Activated CD8-positive, alpha-beta T cell treated with anti-CD3 and anti-CD28 coated beads, Interleukin-2, amount 10 ng/mL, durations not matched to agents 7 days and 5 days (primary cell): ENCODE results near the gene SLC35G3. TPM values are rescaled to one million over a fixed set of nuclear protein-coding genes. Genes with fewer than 3 reads are reported as not detected.
"Not testable (repeated sequence)": the region's sequence is repeated elsewhere in the genome, so short reads cannot be mapped to it uniquely, and the experiment has no call there.

Experiments used
- ATAC-seq: fragments of 150-1000 bp; cut with Tn5 transposase; one replicate; pipeline ENCODE4 v1.10.0; 2021; ENCODE audit warnings: moderate library complexity
- CTCF ChIA-PET: fragments of 350-600 bp; sonication (Branson Sonifier 250); formaldehyde crosslinking; loops from one replicate; lab custom pipeline; 2021; ENCODE audit warnings: antibody characterized with exemption; lab: Charles Lee
- POLR2A ChIA-PET: fragments of 350-600 bp; sonication (Branson Sonifier 250); formaldehyde crosslinking; loops from one replicate; lab custom pipeline; 2021; ENCODE audit warnings: antibody characterized with exemption; lab: Charles Lee
- DNase-seq: peaks from one replicate; pipeline ENCODE4 v3.0.0-alpha.2; 2020
- H3K27ac Mint-ChIP-seq: one replicate; pipeline ENCODE4 v1.8.0; 2021; ENCODE audit warnings: mild to moderate bottlenecking, mixed read lengths
- H3K27me3 Mint-ChIP-seq: one replicate; pipeline ENCODE4 v1.8.0; 2021; ENCODE audit warnings: low read depth, mixed read lengths
- H3K36me3 Mint-ChIP-seq: one replicate; pipeline ENCODE4 v1.8.0; 2021; ENCODE audit warnings: low read depth, mixed read lengths
- H3K4me1 Mint-ChIP-seq: one replicate; pipeline ENCODE4 v1.8.0; 2021; ENCODE audit warnings: low read depth, mixed read lengths
- H3K4me3 Mint-ChIP-seq: one replicate; pipeline ENCODE4 v1.8.0; 2021; ENCODE audit warnings: mild to moderate bottlenecking, mixed read lengths
- H3K9me3 Mint-ChIP-seq: one replicate; pipeline ENCODE4 v1.8.0; 2022; ENCODE audit warnings: mixed read lengths; ENCODE audit not compliant: insufficient read depth
- total RNA-seq, 2 experiments: library from RNA; stranded (reverse); gene quantifications; one replicate each; pipeline ENCODE4 v1.2.3, GENCODE V29; 2021

SLC35G3 gene
- total RNA-seq, 2 experiments from 2014 or later, result not detected

DNA sequence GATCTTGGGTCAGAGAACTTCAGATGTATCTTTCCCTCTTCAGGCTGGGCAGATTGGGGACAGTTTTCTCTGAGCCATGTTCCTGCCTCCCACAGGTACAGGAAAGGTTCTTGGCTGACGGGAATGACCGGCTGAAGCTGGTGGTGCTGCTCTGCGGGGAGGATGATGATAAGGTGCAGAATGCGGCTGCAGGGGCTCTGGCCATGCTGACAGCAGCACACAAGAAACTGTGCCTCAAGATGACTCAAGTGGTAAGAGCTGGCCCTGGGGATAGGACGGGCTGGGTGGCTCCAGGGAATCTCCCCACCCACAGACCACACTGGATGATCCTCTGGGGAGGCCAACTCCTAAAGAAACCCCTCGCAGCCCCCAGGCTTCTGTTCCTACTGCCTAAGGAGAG, 10.9 kb downstream of the SLC35G3 start:
- Mint-ChIP-seq H3K4me3 (no peak overlapping the region), H3K4me1 (peaks cover 58% of the 10 kb centered on the region), H3K27me3 (no peaks in the 10 kb centered on the region), H3K27ac (no peak overlapping the region), H3K9me3 (no peaks in the 10 kb centered on the region), H3K36me3 (peaks cover 10% of the 10 kb centered on the region)
- peak; percentile 19 for DNase-seq
- POLR2A ChIA-PET, result interaction anchor here (0.8 to 1.3 kb wide), 3 partner anchors 31 to 60 kb away, joined by 3 to 5 read pairs (median 5); partner anchors contain the start of gene SLFN5
- CTCF ChIA-PET, result interaction anchor here (1.1 to 1.6 kb wide), 2 partner anchors 31 to 57 kb away, joined by 3 to 4 read pairs; no protein-coding TSS in a partner anchor
- ATAC-seq, result no peak

DNA sequence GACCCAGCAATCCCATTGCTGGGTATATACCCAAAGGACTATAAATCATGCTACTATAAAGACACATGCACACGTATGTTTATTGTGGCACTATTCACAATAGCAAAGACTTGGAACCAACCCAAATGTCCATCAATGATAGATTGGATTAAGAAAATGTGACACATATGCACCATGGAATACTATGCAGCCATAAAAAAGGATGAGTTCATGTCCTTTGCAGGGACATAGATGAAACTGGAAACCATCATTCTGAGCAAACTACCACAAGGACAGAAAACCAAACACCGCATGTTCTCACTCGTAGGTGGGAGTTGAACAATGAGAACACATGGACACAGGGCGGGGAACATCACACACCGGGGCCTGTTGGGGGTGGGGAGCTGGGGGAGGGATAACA, 14.8 kb downstream of the SLC35G3 start:
- CTCF ChIA-PET, result not testable (repeated sequence)

DNA sequence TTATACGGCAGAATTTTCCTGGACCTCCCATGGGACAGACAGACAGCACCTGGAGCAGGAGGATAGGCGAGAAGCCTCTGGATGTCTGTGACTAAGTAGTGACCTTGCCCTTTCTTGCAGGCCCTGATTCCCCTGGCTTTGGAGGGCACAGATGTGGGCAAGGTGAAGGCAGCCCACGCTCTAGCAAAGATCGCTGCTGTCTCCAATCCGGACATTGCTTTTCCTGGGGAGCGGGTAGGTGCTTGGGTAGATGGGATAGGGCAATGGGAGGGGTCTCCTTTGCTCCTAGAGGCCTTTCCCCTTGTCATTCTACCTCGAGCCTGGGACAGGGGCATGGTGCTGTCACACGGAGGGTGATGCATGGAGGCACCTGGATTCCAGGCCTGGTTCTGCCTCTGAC, 17.3 kb downstream of the SLC35G3 start:
- H3K27me3 Mint-ChIP-seq, result no peaks in the 10 kb centered on the region
- no peaks in the 10 kb centered on the region for H3K9me3 Mint-ChIP-seq
- H3K27ac Mint-ChIP-seq, result peak overlapping the region; percentile 92
- H3K36me3 Mint-ChIP-seq, result peaks cover 13% of the 10 kb centered on the region
- H3K4me1 Mint-ChIP-seq, result peaks cover 68% of the 10 kb centered on the region
- DNase-seq (peak; percentile 17), ATAC-seq (no peak)
- POLR2A ChIA-PET, result no interaction called here
- H3K4me3 Mint-ChIP-seq, result no peak overlapping the region
- CTCF ChIA-PET, result no interaction called here

More for the DNA sequence above, 14.8 kb downstream of the SLC35G3 start:
- not testable (repeated sequence) for H3K9me3 Mint-ChIP-seq, H3K27ac Mint-ChIP-seq, H3K27me3 Mint-ChIP-seq, ATAC-seq, H3K4me3 Mint-ChIP-seq
- POLR2A ChIA-PET, result interaction anchor here (0.9 kb wide), 1 partner anchor 35 kb away, joined by 3 read pairs; no protein-coding TSS in a partner anchor
- DNase-seq, result peak; percentile 8
- peaks cover 66% of the 10 kb centered on the region for H3K4me1 Mint-ChIP-seq
- peaks cover 13% of the 10 kb centered on the region for H3K36me3 Mint-ChIP-seq

DNA sequence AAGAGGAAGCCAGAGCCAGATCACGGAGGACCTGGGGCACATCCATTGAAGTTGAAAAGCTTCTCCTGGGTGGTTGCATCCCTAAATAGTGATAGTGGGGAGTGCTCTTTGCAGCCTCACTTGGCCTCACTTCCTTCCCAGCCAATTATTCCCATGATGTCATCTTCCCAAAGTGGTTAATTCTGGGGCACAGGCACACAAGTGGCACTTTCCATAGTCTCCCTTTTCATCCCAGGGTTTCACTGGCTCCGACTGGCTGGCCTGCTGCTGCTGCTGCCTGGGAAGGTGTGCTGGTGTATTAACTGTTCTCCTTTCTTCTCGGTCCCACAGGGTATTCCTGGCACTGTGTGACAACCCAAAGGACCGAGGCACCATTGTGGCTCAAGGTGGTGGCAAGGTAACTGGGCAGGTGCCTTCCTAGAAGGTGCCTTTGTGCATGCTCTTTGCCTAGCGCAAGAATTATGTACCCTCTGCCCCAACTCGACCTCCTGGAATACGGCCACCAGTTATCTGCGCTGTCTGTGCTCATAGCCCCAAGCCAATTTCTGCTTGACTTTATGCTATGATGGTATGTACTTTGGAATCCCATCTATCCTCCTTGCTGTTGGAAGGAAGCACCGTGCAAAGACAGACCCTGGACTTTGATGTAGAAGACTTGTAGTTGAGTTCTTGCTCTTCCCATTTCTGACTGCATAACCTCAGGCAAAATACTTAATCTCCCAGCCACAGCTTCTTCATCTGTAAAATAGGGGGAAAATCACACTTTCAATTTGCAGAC, 18.4 kb downstream of the SLC35G3 start:
- H3K4me3 Mint-ChIP-seq, result no peak overlapping the region
- ATAC-seq (no peak), DNase-seq (no peak)
- no peaks in the 10 kb centered on the region for H3K27me3 Mint-ChIP-seq
- ChIA-PET CTCF (interaction anchor here (1.1 to 1.6 kb wide), 3 partner anchors 67 to 588 kb away, joined by 4 read pairs; partner anchors contain the start of gene SLFN5), POLR2A (interaction anchor here (0.5 to 2.4 kb wide), 3 partner anchors 65 to 96 kb away, joined by 3 to 13 read pairs (median 6); partner anchors contain the start of gene SLFN5)
- peaks cover 13% of the 10 kb centered on the region for H3K36me3 Mint-ChIP-seq
- no peaks in the 10 kb centered on the region for H3K9me3 Mint-ChIP-seq
- no peak overlapping the region for H3K27ac Mint-ChIP-seq
- H3K4me1 Mint-ChIP-seq, result peaks cover 78% of the 10 kb centered on the region

DNA sequence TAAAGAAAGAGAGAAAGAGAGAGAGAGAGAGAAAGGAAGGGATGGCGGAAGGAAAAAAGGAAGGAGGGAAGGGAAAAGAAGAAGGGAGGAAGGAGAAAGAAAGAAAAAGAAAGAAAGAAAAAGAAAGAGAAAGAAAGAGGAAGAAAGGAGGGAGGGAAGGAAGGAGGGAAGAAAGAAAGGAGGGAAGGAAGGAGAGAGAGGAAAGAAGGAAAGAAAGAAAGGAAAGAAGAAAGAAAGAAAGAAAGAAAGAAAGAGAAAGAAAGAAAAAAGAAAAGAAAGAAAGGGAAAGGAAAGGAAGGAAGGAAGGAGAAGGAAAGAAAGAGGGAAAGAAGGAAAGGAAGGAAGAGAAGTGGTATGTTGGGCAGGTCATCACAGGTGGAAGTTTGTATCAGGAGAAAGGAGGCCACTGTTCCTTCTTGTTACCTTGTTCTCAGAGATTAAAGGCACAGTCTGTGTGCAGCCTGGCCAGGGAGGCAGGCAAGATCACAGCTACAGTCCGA, 19.3 kb downstream of the SLC35G3 start:
- no peak for ATAC-seq
- Mint-ChIP-seq H3K4me1 (peaks cover 69% of the 10 kb centered on the region), H3K9me3 (no peaks in the 10 kb centered on the region), H3K36me3 (peaks cover 13% of the 10 kb centered on the region), H3K4me3 (no peak overlapping the region), H3K27ac (no peak overlapping the region), H3K27me3 (no peaks in the 10 kb centered on the region)
- POLR2A ChIA-PET, result interaction anchor here (0.5 to 2.4 kb wide), 5 partner anchors 13 to 97 kb away, joined by 3 to 13 read pairs (median 6); partner anchors contain the start of gene SLFN5
- CTCF ChIA-PET, result interaction anchor here (1.1 to 1.6 kb wide), 3 partner anchors 68 to 589 kb away, joined by 4 read pairs; partner anchors contain the start of gene SLFN5
- no peak for DNase-seq

DNA sequence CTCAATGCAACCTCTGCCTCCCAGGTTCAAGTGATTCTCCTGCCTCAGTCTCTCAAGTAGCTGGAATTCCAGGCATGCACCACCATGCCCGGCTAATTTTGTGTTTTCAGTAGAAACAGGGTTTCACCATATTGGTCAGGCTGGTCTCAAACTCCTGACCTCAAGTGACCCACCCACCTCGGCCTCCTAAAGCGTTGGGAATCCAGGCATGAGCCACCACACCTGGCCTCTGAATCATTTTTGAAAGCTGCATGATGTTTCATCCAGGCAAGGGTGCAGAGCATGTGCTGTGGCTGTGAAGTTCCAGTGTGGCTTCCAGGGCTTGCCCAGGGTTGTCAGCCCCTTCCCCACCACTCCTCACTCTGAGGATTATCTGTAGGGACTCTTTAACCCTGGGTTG, 21.9 kb downstream of the SLC35G3 start:
- H3K4me1 Mint-ChIP-seq, result peaks cover 45% of the 10 kb centered on the region
- not testable (repeated sequence) for H3K36me3 Mint-ChIP-seq, H3K9me3 Mint-ChIP-seq, DNase-seq, H3K27me3 Mint-ChIP-seq, ATAC-seq, H3K4me3 Mint-ChIP-seq
- H3K27ac Mint-ChIP-seq, result peak overlapping the region; percentile 61
- ChIA-PET CTCF (interaction anchor here (1.0 to 1.5 kb wide), 4 partner anchors 68 to 368 kb away, joined by 3 to 5 read pairs (median 4); no protein-coding TSS in a partner anchor), POLR2A (interaction anchor here (1.3 to 1.4 kb wide), 2 partner anchors 41 to 71 kb away, joined by 4 read pairs; partner anchors contain the start of gene SLFN5)

DNA sequence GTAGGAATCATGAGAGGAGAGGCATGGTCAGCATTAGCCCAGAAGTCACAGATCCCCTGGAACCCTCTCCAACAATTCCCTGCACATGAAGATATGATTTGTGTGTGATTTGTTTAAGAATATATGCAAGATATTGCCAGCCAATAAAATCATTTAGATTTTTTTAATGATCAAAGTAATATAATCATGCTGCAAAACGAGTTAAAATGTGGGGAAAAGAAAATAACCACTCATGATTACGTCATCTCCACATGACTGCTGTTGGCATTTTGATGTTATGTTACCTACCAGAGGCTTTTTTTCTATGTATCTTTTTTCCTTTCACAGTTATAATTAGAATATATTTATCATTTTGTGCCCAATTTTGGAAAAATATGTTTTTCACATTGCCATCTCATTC, 22.4 kb downstream of the SLC35G3 start:
- no peaks in the 10 kb centered on the region for H3K9me3 Mint-ChIP-seq
- ATAC-seq (peak; percentile 38), DNase-seq (no peak)
- peak overlapping the region; percentile 63 for H3K27ac Mint-ChIP-seq
- CTCF ChIA-PET, result interaction anchor here (1.3 to 1.7 kb wide), 6 partner anchors 39 to 576 kb away, joined by 3 to 9 read pairs (median 4); partner anchors contain the start of gene SLFN5
- no peaks in the 10 kb centered on the region for H3K36me3 Mint-ChIP-seq
- H3K4me3 Mint-ChIP-seq, result peak overlapping the region; percentile 10
- no peaks in the 10 kb centered on the region for H3K27me3 Mint-ChIP-seq
- POLR2A ChIA-PET, result interaction anchor here (1.4 to 1.7 kb wide), 3 partner anchors 42 to 72 kb away, joined by 4 to 14 read pairs (median 11); partner anchors contain the start of gene SLFN5
- peaks cover 40% of the 10 kb centered on the region for H3K4me1 Mint-ChIP-seq

DNA sequence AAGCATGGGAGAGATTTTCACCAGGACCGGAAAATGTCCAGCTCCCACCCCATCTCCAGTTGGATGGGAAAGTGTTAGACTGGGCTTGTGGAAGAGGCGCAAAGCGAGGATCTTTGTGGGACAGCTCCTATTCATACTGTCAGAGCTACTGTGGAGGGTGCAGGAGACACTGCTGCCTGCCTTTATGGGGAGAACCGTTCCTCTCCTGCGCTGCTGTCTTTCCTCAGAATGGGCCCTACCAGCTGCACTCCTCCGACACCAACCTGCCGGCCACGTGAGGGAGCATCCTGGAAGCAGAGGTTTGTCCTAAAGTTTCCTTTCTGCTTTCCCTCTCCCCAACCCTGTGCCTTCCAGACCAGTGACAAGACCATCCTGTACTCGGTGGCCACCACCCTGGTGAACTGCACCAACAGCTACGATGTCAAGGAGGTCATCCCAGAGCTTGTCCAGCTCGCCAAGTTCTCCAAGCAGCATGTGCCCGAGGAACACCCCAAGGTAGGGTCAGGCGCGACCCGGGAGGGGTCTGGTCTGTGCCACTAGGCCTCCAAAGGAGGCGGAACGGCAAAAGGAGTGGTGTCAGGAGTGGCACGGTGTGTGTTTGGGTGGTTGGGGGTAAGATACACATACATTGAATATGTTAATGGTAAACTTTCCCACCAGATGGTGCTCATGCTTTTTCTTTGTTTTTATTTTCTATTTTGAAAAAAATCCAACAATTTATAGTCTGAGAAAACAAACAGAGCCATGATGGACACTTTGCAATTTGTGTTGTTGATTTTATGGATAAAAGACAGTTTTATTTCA, 23.0 kb downstream of the SLC35G3 start:
- Mint-ChIP-seq H3K4me1 (peaks cover 33% of the 10 kb centered on the region), H3K9me3 (no peaks in the 10 kb centered on the region), H3K27ac (peak overlapping the region; percentile 63), H3K27me3 (no peaks in the 10 kb centered on the region), H3K4me3 (peak overlapping the region; percentile 10), H3K36me3 (no peaks in the 10 kb centered on the region)
- CTCF ChIA-PET, result interaction anchor here (0.7 to 2.5 kb wide), 14 partner anchors 11 to 576 kb away, joined by 3 to 10 read pairs (median 6); partner anchors contain the start of gene SLFN5
- DNase-seq (peak; percentile 36), ATAC-seq (peak; percentile 78)
- POLR2A ChIA-PET, result interaction anchor here (0.7 to 1.7 kb wide), 4 partner anchors 70 to 202 kb away, joined by 3 to 14 read pairs (median 8); partner anchors contain the start of genes SLFN11 and SLFN5

DNA sequence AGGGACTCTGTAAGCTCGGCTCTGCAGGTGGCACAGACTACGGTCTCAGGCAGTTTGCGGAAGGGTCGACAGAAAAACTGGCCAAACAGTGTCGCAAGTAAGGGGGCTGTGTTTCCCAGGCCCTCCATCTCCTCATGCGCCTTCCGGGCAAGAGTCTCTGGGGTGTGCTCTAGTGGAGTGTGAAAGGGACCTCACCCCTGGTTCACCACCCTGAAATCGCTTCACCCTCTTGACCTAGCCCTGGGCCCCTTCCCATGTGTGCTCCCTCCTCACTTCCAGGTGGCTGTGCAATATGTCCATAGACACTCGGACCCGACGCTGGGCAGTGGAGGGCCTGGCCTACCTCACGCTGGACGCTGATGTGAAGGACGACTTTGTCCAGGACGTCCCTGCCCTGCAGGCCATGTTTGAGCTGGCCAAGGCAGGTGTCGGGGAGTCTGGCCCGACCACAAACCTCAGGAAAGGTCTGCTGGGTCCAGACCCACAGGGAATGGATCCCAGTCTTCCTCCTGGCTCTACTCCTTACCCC, 24.3 kb downstream of the SLC35G3 start:
- H3K36me3 Mint-ChIP-seq, result no peaks in the 10 kb centered on the region
- no peaks in the 10 kb centered on the region for H3K27me3 Mint-ChIP-seq
- H3K4me3 Mint-ChIP-seq, result no peak overlapping the region
- H3K4me1 Mint-ChIP-seq, result peaks cover 30% of the 10 kb centered on the region
- H3K27ac Mint-ChIP-seq, result no peak overlapping the region
- no peaks in the 10 kb centered on the region for H3K9me3 Mint-ChIP-seq
- DNase-seq, result no peak
- POLR2A ChIA-PET, result interaction anchor here (1.3 to 1.7 kb wide), 2 partner anchors 74 to 203 kb away, joined by 4 to 11 read pairs; partner anchors contain the start of genes SLFN11 and SLFN5
- CTCF ChIA-PET, result interaction anchor here (0.8 to 2.5 kb wide), 10 partner anchors 9 to 370 kb away, joined by 3 to 10 read pairs (median 6); partner anchors contain the start of genes SLFN11 and SLFN5
- ATAC-seq, result no peak

DNA sequence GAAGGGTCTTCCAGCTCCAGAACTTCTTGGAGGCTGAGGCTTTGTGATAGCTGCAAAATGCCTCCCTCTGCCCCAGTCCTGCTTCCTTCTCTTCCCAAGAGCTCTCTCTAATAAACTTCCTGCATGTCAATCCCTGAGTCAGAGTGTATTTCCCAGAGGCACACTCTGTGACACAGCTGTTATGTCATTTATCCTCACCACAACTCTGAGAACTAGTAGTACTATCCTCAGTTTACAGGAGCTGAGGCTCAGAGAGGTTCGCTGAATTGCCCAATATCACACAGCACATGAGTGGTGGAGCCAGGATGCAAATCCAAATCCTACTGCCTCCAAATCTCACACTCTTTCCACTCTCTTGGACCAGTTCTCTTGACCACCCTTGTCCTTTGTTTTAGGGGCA, 26.5 kb downstream of the SLC35G3 start:
- Mint-ChIP-seq H3K9me3 (no peaks in the 10 kb centered on the region), H3K36me3 (no peaks in the 10 kb centered on the region), H3K27me3 (no peaks in the 10 kb centered on the region), H3K4me3 (no peak overlapping the region), H3K27ac (no peak overlapping the region), H3K4me1 (peaks cover 32% of the 10 kb centered on the region)
- POLR2A ChIA-PET, result interaction anchor here (0.6 to 2.4 kb wide), 3 partner anchors 46 to 580 kb away, joined by 3 to 14 read pairs (median 4); partner anchors contain the start of gene SLFN5
- DNase-seq (no peak), ATAC-seq (no peak)
- CTCF ChIA-PET, result interaction anchor here (2.2 to 3.1 kb wide), 3 partner anchors 145 to 372 kb away, joined by 6 to 9 read pairs (median 7); no protein-coding TSS in a partner anchor
